PC-9 (cell line): ENCODE measurements around the gene ARHGEF17. TPM values are rescaled to one million over a fixed set of nuclear protein-coding genes. Genes with fewer than 3 reads are reported as not detected.

ENCODE experiments used
- BruUV-seq: library from RNA; stranded (reverse); fragments of 400-500 nt; replicated peaks from 2 replicates; lab custom pipeline; 2021; lab: Mats Ljungman, UMichigan
- CTCF ChIA-PET: fragments of 300-600 bp; sonication (Branson Sonifier 250); formaldehyde crosslinking; loops from one replicate; lab custom pipeline; 2022; ENCODE audit warnings: antibody characterized with exemption; lab: Charles Lee
- POLR2A ChIA-PET: fragments of 300-600 bp; sonication (Branson Sonifier 250); formaldehyde crosslinking; loops from one replicate; lab custom pipeline; 2022; ENCODE audit warnings: antibody characterized with exemption; ENCODE audit not compliant: unreplicated experiment; lab: Charles Lee
- DNase-seq, 2 experiments: peaks; one replicate each; pipeline versions ENCODE4 v3.0.0 to v3.0.0-alpha.2; 2015 to 2022; ENCODE audit warnings: mixed read lengths in 1 of 2
- H2AFZ ChIP-seq: fragments of 200-600 bp; sonication (generic); 2 replicates; pipeline ENCODE4 v1.8.1; 2017; ENCODE audit warnings: antibody characterized with exemption
- H3F3A ChIP-seq: fragments of 200-600 bp; sonication (generic); 2 replicates; pipeline ENCODE4 v1.8.1; 2017; ENCODE audit warnings: antibody characterized with exemption, mild to moderate bottlenecking, low read depth; ENCODE audit not compliant: insufficient read depth
- H3K27ac ChIP-seq: fragments of 200-600 bp; sonication (generic); 2 replicates; pipeline ENCODE4 v1.6.1; 2016; ENCODE audit warnings: mixed run types
- H3K27me3 ChIP-seq: fragments of 200-600 bp; sonication (generic); 2 replicates; pipeline ENCODE4 v1.6.1; 2016; ENCODE audit warnings: low read depth, mixed run types; ENCODE audit not compliant: insufficient read depth
- H3K36me3 ChIP-seq: fragments of 200-600 bp; sonication (generic); 2 replicates; pipeline ENCODE4 v1.6.1; 2016; ENCODE audit warnings: low read depth, mixed run types
- H3K4me1 ChIP-seq: fragments of 200-600 bp; sonication (generic); replicated peaks from 2 replicates; pipeline ENCODE4 v1.6.1; 2016; ENCODE audit warnings: mixed run types; ENCODE audit not compliant: insufficient read depth
- H3K4me2 ChIP-seq: fragments of 200-600 bp; sonication (generic); 2 replicates; pipeline ENCODE4 v1.6.1; 2017; ENCODE audit warnings: mixed run types
- H3K4me3 ChIP-seq: fragments of 200-600 bp; sonication (generic); 2 replicates; pipeline ENCODE4 v1.6.1; 2016; ENCODE audit warnings: mixed run types
- H3K79me2 ChIP-seq: fragments of 200-600 bp; sonication (generic); 2 replicates; pipeline ENCODE4 v1.6.1; 2017; ENCODE audit warnings: low read depth, mixed run types
- H3K9me2 ChIP-seq: fragments of 200-600 bp; sonication (generic); 2 replicates; pipeline ENCODE4 v1.8.1; 2017; ENCODE audit warnings: mild to moderate bottlenecking; ENCODE audit not compliant: insufficient read depth
- H3K9me3 ChIP-seq: fragments of 200-600 bp; sonication (generic); 2 replicates; pipeline ENCODE4 v1.8.1; 2016; ENCODE audit warnings: low read depth; ENCODE audit not compliant: insufficient read depth
- H4K20me1 ChIP-seq: fragments of 200-600 bp; sonication (generic); 2 replicates; pipeline ENCODE4 v1.8.1; 2017; ENCODE audit not compliant: insufficient read depth
- CTCF ChIP-seq: fragments of 200-600 bp; sonication (generic); conservative IDR thresholded peaks from 2 replicates; pipeline ENCODE4 v1.6.1; 2017; ENCODE audit warnings: mixed run types, antibody characterized with exemption, mild to moderate bottlenecking, moderate library complexity
- EZH2 ChIP-seq: fragments of 200-600 bp; sonication (generic); IDR thresholded peaks from 2 replicates; pipeline ENCODE4 v1.8.0; 2017; ENCODE audit warnings: antibody characterized with exemption, low read depth
- intact Hi-C: fragments of 100-400 bp; cut with micrococcal nuclease; formaldehyde crosslinking; loops from one replicate; pipeline ENCODE4 v1.10.0; 2022; ENCODE audit not compliant: unreplicated experiment
- total RNA-seq: library from RNA; stranded (reverse); gene quantifications from 2 replicates; pipeline ENCODE4 v1.2.3, GENCODE V29; 2021

ARHGEF17 gene
- total RNA-seq, 1 experiment from 2014 or later: 56.9 TPM

GRCh38 chr11:73380897-73381410 is 72.9 kb downstream of the ARHGEF17 start:
- no TSS peak for BruUV-seq
- no peak for DNase-seq
- H3F3A ChIP-seq: no peaks in the 10 kb centered on the region
- no peak overlapping the region for H3K27ac ChIP-seq
- H3K9me2 ChIP-seq: no peaks in the 10 kb centered on the region
- ChIA-PET CTCF (no interaction called here), POLR2A (no interaction called here)
- no peak overlapping the region for H2AFZ ChIP-seq
- H3K4me3 ChIP-seq: no peak overlapping the region
- H3K9me3 ChIP-seq: no peaks in the 10 kb centered on the region
- peaks cover 64% of the 10 kb centered on the region for H3K79me2 ChIP-seq
- no peaks in the 10 kb centered on the region for H3K36me3 ChIP-seq
- TF ChIP-seq CTCF (no peak), EZH2 (no peak)
- no peaks in the 10 kb centered on the region for H3K27me3 ChIP-seq
- H3K4me1 ChIP-seq: peaks cover 14% of the 10 kb centered on the region; the same call in 1 of the 2 replicates
- intact Hi-C loops: loop anchor here (10.0 kb wide), 1 partner anchor 696 kb away; no protein-coding TSS in a partner anchor
- no peak overlapping the region for H3K4me2 ChIP-seq
- peaks cover 17% of the 10 kb centered on the region; the same call in 1 of the 2 replicates for H4K20me1 ChIP-seq

- no peaks in the 10 kb centered on the region for H3K36me3 ChIP-seq
- CTCF ChIA-PET: interaction anchor here (0.6 kb wide), 1 partner anchor 259 kb away, joined by 4 read pairs; no protein-coding TSS in a partner anchor
- no peak overlapping the region for H3K27ac ChIP-seq
Measured at GRCh38 chr11:73381589-73381988, 73.5 kb downstream of the ARHGEF17 start.

GRCh38 chr11:73382183-73382582 is 74.1 kb downstream of the ARHGEF17 start:
- peaks cover 20% of the 10 kb centered on the region; the same call in 1 of the 2 replicates for H4K20me1 ChIP-seq
- H3K4me1 ChIP-seq: peaks cover 15% of the 10 kb centered on the region; the same call in 1 of the 2 replicates
- H3K36me3 ChIP-seq: no peaks in the 10 kb centered on the region
- H3K27ac ChIP-seq: no peak overlapping the region
- intact Hi-C loops: loop anchor here (10.0 kb wide), 1 partner anchor 697 kb away; no protein-coding TSS in a partner anchor
- no peak overlapping the region for H3K4me3 ChIP-seq
- no peaks in the 10 kb centered on the region for H3K27me3 ChIP-seq
- CTCF ChIA-PET: no interaction called here
- DNase-seq: no peak
- no TSS peak for BruUV-seq
- no peaks in the 10 kb centered on the region for H3K9me3 ChIP-seq
- no peaks in the 10 kb centered on the region for H3F3A ChIP-seq
- peaks cover 66% of the 10 kb centered on the region for H3K79me2 ChIP-seq
- POLR2A ChIA-PET: no interaction called here
- no peak overlapping the region for H2AFZ ChIP-seq
- no peak overlapping the region for H3K4me2 ChIP-seq
- TF ChIP-seq CTCF (no peak), EZH2 (no peak)
- H3K9me2 ChIP-seq: no peaks in the 10 kb centered on the region

More at GRCh38 chr11:73381589-73381988, 73.5 kb downstream of the ARHGEF17 start:
- H3K9me3 ChIP-seq: no peaks in the 10 kb centered on the region
- H3K4me2 ChIP-seq: no peak overlapping the region
- TF ChIP-seq EZH2: no peak
- H2AFZ ChIP-seq: no peak overlapping the region
- H3K4me3 ChIP-seq: no peak overlapping the region
- POLR2A ChIA-PET: no interaction called here
- peaks cover 70% of the 10 kb centered on the region for H3K79me2 ChIP-seq
- peaks cover 20% of the 10 kb centered on the region; the same call in 1 of the 2 replicates for H4K20me1 ChIP-seq
- DNase-seq: no peak
- no peaks in the 10 kb centered on the region for H3K9me2 ChIP-seq
- H3F3A ChIP-seq: no peaks in the 10 kb centered on the region
- no TSS peak for BruUV-seq
- peaks cover 15% of the 10 kb centered on the region; the same call in 1 of the 2 replicates for H3K4me1 ChIP-seq
- H3K27me3 ChIP-seq: no peaks in the 10 kb centered on the region
- intact Hi-C loops: loop anchor here (10.0 kb wide), 1 partner anchor 697 kb away; no protein-coding TSS in a partner anchor
